ENCODE measurements around the gene RNF5. TPM values are rescaled to one million over a fixed set of nuclear protein-coding genes. Genes with fewer than 3 reads are reported as not detected.
"Not testable (repeated sequence)": the region's sequence is repeated elsewhere in the genome, so short reads cannot be mapped to it uniquely, and the experiment has no call there.

Gene RNF5
- polyA plus RNA-seq, 12 donors, result 39.5 to 93.2 (median 46.9) TPM; not detected in 1

GRCh38 chr6:32200711-32201475 lies 22.7 kb downstream of the RNF5 start:
- no peak for DNase-seq

GRCh38 chr6:32202186-32202585 lies 24.0 kb downstream of the RNF5 start:
- DNase-seq, result no peak

GRCh38 chr6:32203426-32204267 lies 25.4 kb downstream of the RNF5 start:
- no peak for DNase-seq

- no peak for DNase-seq
Measured at GRCh38 chr6:32204268-32204715, 26.1 kb downstream of the RNF5 start.

GRCh38 chr6:32208996-32209395 lies 30.8 kb downstream of the RNF5 start:
- no peak for DNase-seq

GRCh38 chr6:32210191-32210601 lies 32.0 kb downstream of the RNF5 start:
- DNase-seq, result no peak

- not testable (repeated sequence) for DNase-seq
Measured at GRCh38 chr6:32211432-32211831, 33.2 kb downstream of the RNF5 start.

GRCh38 chr6:32212076-32212760 lies 34.0 kb downstream of the RNF5 start:
- DNase-seq, result no peak

- no peak for DNase-seq
Measured at GRCh38 chr6:32213649-32214048, 35.4 kb downstream of the RNF5 start.

- no peak for DNase-seq
Measured at GRCh38 chr6:32214126-32214525, 35.9 kb downstream of the RNF5 start.

- DNase-seq, result no peak
Measured at GRCh38 chr6:32215617-32216016, 37.4 kb downstream of the RNF5 start.

- no peak for DNase-seq
Measured at GRCh38 chr6:32216285-32216684, 38.1 kb downstream of the RNF5 start.

- no peak for DNase-seq
Measured at GRCh38 chr6:32216998-32217397, 38.8 kb downstream of the RNF5 start.

GRCh38 chr6:32218167-32218566 lies 40.0 kb downstream of the RNF5 start:
- no peak for DNase-seq

GRCh38 chr6:32220021-32220420 lies 41.8 kb downstream of the RNF5 start:
- DNase-seq, result no peak

GRCh38 chr6:32222333-32223230 lies 44.4 kb downstream of the RNF5 start:
- DNase-seq, result no peak

GRCh38 chr6:32223258-32224235 lies 45.3 kb downstream of the RNF5 start, which contains the start of gene NOTCH4:
TSS of gene NOTCH4 (minus strand) at chr6:32224067. CDS start at chr6:32223928, 139 bp downstream.
- no peak for DNase-seq

- DNase-seq, result no peak
Measured at GRCh38 chr6:32224696-32225095, 46.5 kb downstream of the RNF5 start.

- DNase-seq, result no peak
Measured at GRCh38 chr6:32226434-32226833, 48.2 kb downstream of the RNF5 start.
